ENCODE results near the gene HEXIM1.

HEXIM1 gene

GRCh38 chr17:45135978-45136791 is 12.1 kb upstream of the HEXIM1 start:
- Histone ChIP-seq H3K27me3 (ENCODE audit: control insufficient read depth, insufficient read depth, low read length) (no peaks in the 10 kb centered on the region), H3K4me1 (ENCODE audit: control insufficient read depth, insufficient read depth, low read length) (peaks cover 6% of the 10 kb centered on the region), H3K36me3 (ENCODE audit: control insufficient read depth, insufficient read depth, low read length) (peaks cover 2% of the 10 kb centered on the region), H3K9ac (ENCODE audit: low read length) (peak overlapping the region; percentile 46), H3K4me3 (ENCODE audit: low read length) (peak overlapping the region; percentile 79), H3K27ac (ENCODE audit: low read depth, low read length) (peak overlapping the region; percentile 88)

DNA sequence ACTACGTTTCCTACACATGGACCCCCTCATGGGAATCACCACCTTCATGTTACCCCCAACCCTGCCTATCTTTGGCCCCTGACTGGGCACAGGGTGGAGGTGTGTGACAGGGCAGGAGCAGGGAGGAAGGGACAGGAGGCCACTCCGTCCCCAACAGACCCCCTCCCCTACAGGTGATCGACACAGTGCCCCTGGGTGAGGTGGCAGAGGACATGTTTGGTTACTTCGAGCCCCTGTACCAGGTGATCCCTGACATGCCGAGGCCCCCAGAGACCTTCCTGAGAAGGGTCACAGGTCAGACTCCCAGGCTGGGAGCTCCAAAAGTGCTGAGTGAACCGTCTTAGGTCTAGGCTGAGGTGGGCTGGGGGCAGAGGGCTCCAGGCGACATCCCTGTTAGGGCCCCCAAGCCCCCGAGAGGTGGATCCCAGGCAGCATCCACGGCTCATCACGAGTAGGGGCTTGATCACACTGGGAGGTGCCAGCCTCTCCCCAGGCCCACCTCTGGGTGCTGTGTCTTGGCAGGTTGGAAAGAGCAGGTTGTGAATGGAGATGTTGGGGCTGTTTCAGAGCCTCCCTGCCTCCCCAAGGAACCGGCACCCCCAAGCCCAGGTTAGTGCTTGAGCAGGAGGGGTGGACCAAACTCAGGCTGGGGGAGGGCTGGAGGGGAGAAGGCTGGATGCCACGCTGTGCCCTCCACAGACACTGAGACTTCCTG is 11.3 kb upstream of the HEXIM1 start:
- Histone ChIP-seq H3K4me3 (ENCODE audit: low read length) (no peak overlapping the region), H3K27ac (ENCODE audit: low read depth, low read length) (no peak overlapping the region), H3K27me3 (ENCODE audit: control insufficient read depth, insufficient read depth, low read length) (no peaks in the 10 kb centered on the region), H3K9ac (ENCODE audit: low read length) (peak overlapping the region; percentile 10), H3K4me1 (ENCODE audit: control insufficient read depth, insufficient read depth, low read length) (no peaks in the 10 kb centered on the region), H3K36me3 (ENCODE audit: control insufficient read depth, insufficient read depth, low read length) (peaks cover 2% of the 10 kb centered on the region)

GRCh38 chr17:45137561-45138305 is 10.5 kb upstream of the HEXIM1 start:
- Histone ChIP-seq H3K4me1 (ENCODE audit: control insufficient read depth, insufficient read depth, low read length) (no peaks in the 10 kb centered on the region), H3K27ac (ENCODE audit: low read depth, low read length) (no peak overlapping the region), H3K36me3 (ENCODE audit: control insufficient read depth, insufficient read depth, low read length) (peaks cover 2% of the 10 kb centered on the region), H3K9ac (ENCODE audit: low read length) (no peak overlapping the region), H3K4me3 (ENCODE audit: low read length) (no peak overlapping the region), H3K27me3 (ENCODE audit: control insufficient read depth, insufficient read depth, low read length) (no peaks in the 10 kb centered on the region)

DNA sequence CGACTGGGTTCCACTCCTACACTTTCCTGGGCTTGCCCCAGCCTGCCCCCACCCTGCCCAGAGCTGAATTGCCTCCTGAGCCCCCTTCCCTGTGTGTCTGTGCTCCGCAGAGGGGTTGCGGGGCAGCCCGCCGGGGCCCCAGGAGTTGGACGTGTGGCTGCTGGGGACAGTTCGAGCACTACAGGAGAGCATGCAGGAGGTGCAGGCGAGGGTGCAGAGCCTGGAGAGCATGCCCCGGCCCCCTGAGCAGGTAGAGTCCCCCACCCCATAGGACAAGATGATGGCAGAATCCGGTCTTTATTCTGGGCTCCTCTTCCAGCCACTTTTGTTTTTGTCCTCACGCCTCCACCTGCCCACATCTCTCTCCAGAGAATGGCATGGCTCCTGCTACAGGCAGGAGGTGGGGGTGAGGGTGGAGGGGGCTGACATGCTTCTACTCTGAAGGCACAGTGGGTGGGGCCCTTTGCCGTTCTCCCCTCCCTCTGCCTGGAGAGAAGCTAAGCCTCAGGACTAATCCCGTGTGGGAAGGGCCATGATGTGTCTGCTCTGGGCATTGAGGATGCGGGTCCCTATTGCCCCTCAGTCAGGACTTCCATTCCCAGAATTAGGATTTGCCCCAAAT is 9.3 kb upstream of the HEXIM1 start:
- Histone ChIP-seq H3K27ac (ENCODE audit: low read depth, low read length) (no peak overlapping the region), H3K4me1 (ENCODE audit: control insufficient read depth, insufficient read depth, low read length) (peaks cover 4% of the 10 kb centered on the region), H3K36me3 (ENCODE audit: control insufficient read depth, insufficient read depth, low read length) (peaks cover 2% of the 10 kb centered on the region), H3K4me3 (ENCODE audit: low read length) (no peak overlapping the region), H3K9ac (ENCODE audit: low read length) (no peak overlapping the region), H3K27me3 (ENCODE audit: control insufficient read depth, insufficient read depth, low read length) (no peaks in the 10 kb centered on the region)

- Histone ChIP-seq H3K9ac (ENCODE audit: low read length) (no peak overlapping the region), H3K36me3 (ENCODE audit: control insufficient read depth, insufficient read depth, low read length) (peaks cover 2% of the 10 kb centered on the region), H3K27ac (ENCODE audit: low read depth, low read length) (no peak overlapping the region), H3K27me3 (ENCODE audit: control insufficient read depth, insufficient read depth, low read length) (no peaks in the 10 kb centered on the region), H3K4me3 (ENCODE audit: low read length) (no peak overlapping the region), H3K4me1 (ENCODE audit: control insufficient read depth, insufficient read depth, low read length) (peaks cover 5% of the 10 kb centered on the region)
Observed at GRCh38 chr17:45139533-45139920, 8.7 kb upstream of the HEXIM1 start.

GRCh38 chr17:45143094-45143670 is 5.1 kb upstream of the HEXIM1 start:
- Histone ChIP-seq H3K9ac (ENCODE audit: low read length) (peak overlapping the region; percentile 46), H3K4me3 (ENCODE audit: low read length) (peak overlapping the region; percentile 60)

DNA sequence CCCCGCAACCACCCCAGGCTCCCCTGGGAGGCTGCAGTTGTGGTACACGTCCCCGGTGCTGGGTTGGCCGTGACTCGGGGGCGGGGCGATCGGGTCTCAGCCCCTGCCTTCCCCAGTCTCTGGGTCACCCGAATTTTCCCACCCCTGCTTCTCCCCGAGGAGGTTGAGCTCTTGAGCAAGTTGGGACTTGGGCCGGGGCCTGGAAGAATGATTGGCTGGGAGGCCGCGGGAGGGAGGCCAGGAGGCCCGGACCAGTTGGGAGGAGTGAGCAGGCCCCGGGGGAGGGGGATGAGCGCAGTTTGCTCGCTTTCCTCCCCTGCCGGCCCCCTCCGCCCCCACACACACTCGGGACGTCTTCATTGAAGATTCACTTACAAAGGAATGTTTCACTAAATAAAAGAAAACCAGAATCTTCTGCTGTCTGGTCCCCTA is 4.5 kb upstream of the HEXIM1 start:
- peaks cover 13% of the 10 kb centered on the region for H3K4me1 ChIP-seq (ENCODE audit: control insufficient read depth, insufficient read depth, low read length)
- peak overlapping the region; percentile 46 for H3K9ac ChIP-seq (ENCODE audit: low read length)
- H3K27me3 ChIP-seq (ENCODE audit: control insufficient read depth, insufficient read depth, low read length): no peaks in the 10 kb centered on the region
- H3K4me3 ChIP-seq (ENCODE audit: low read length): peak overlapping the region; percentile 60
- H3K36me3 ChIP-seq (ENCODE audit: control insufficient read depth, insufficient read depth, low read length): peaks cover 2% of the 10 kb centered on the region
- peak overlapping the region; percentile 93 for H3K27ac ChIP-seq (ENCODE audit: low read depth, low read length)

More at GRCh38 chr17:45143094-45143670, 5.1 kb upstream of the HEXIM1 start:
- H3K27ac ChIP-seq (ENCODE audit: low read depth, low read length): peak overlapping the region; percentile 93
- H3K27me3 ChIP-seq (ENCODE audit: control insufficient read depth, insufficient read depth, low read length): no peaks in the 10 kb centered on the region
- H3K36me3 ChIP-seq (ENCODE audit: control insufficient read depth, insufficient read depth, low read length): peaks cover 2% of the 10 kb centered on the region
- H3K4me1 ChIP-seq (ENCODE audit: control insufficient read depth, insufficient read depth, low read length): peaks cover 13% of the 10 kb centered on the region

- Histone ChIP-seq H3K9ac (ENCODE audit: low read length) (peak overlapping the region; percentile 44), H3K36me3 (ENCODE audit: control insufficient read depth, insufficient read depth, low read length) (peaks cover 2% of the 10 kb centered on the region), H3K4me1 (ENCODE audit: control insufficient read depth, insufficient read depth, low read length) (peaks cover 13% of the 10 kb centered on the region), H3K4me3 (ENCODE audit: low read length) (peak overlapping the region; percentile 60), H3K27ac (ENCODE audit: low read depth, low read length) (peak overlapping the region; percentile 93), H3K27me3 (ENCODE audit: control insufficient read depth, insufficient read depth, low read length) (no peaks in the 10 kb centered on the region)
Observed at GRCh38 chr17:45144199-45145034, 3.9 kb upstream of the HEXIM1 start.

GRCh38 chr17:45145035-45145389 is 3.3 kb upstream of the HEXIM1 start:
- peaks cover 13% of the 10 kb centered on the region for H3K4me1 ChIP-seq (ENCODE audit: control insufficient read depth, insufficient read depth, low read length)
- peak overlapping the region; percentile 44 for H3K9ac ChIP-seq (ENCODE audit: low read length)
- H3K36me3 ChIP-seq (ENCODE audit: control insufficient read depth, insufficient read depth, low read length): no peaks in the 10 kb centered on the region
- H3K27me3 ChIP-seq (ENCODE audit: control insufficient read depth, insufficient read depth, low read length): no peaks in the 10 kb centered on the region
- H3K4me3 ChIP-seq (ENCODE audit: low read length): peak overlapping the region; percentile 60
- H3K27ac ChIP-seq (ENCODE audit: low read depth, low read length): peak overlapping the region; percentile 93

DNA sequence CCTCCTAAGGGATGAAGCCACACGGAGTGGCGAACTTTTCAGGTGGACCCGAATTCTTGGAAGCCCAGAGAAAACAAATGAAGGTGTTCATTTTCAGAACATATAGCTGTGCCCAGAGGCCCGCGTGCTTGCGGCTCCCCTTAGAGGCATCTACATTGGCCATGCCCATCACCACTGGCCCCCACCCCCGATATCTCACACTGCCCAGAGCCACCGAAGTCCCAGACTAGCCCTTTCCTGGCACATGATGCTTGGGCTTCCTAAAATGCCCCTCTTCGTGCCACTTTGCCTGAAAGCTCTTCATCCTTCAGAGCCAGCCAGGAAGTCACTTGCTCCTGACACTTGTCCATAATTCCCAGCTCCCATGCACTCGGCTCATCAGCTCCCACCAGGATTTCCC is 2.1 kb upstream of the HEXIM1 start:
- peak overlapping the region; percentile 98 for H3K27ac ChIP-seq (ENCODE audit: low read depth, low read length)
- no peaks in the 10 kb centered on the region for H3K27me3 ChIP-seq (ENCODE audit: control insufficient read depth, insufficient read depth, low read length)
- H3K4me3 ChIP-seq (ENCODE audit: low read length): no peak overlapping the region
- no peak overlapping the region for H3K9ac ChIP-seq (ENCODE audit: low read length)
- H3K36me3 ChIP-seq (ENCODE audit: control insufficient read depth, insufficient read depth, low read length): no peaks in the 10 kb centered on the region
- peaks cover 14% of the 10 kb centered on the region for H3K4me1 ChIP-seq (ENCODE audit: control insufficient read depth, insufficient read depth, low read length)

GRCh38 chr17:45146592-45146889 is 1.7 kb upstream of the HEXIM1 start:
- peaks cover 18% of the 10 kb centered on the region for H3K4me1 ChIP-seq (ENCODE audit: control insufficient read depth, insufficient read depth, low read length)
- peak overlapping the region; percentile 98 for H3K27ac ChIP-seq (ENCODE audit: low read depth, low read length)
- H3K4me3 ChIP-seq (ENCODE audit: low read length): peak overlapping the region; percentile 91
- H3K9ac ChIP-seq (ENCODE audit: low read length): no peak overlapping the region
- no peaks in the 10 kb centered on the region for H3K27me3 ChIP-seq (ENCODE audit: control insufficient read depth, insufficient read depth, low read length)
- H3K36me3 ChIP-seq (ENCODE audit: control insufficient read depth, insufficient read depth, low read length): no peaks in the 10 kb centered on the region

All from rectal smooth muscle tissue (tissue), 1 donor.